Calu3 (cell line): Measurements from ENCODE around the gene EPHA5. TPM values are rescaled to one million over a fixed set of nuclear protein-coding genes. Genes with fewer than 3 reads are reported as not detected.

Source experiments
- BruUV-seq: library from RNA; stranded (reverse); fragments of 400-500 nt; replicated peaks from 2 replicates; lab custom pipeline; 2021; lab: Mats Ljungman, UMichigan
- CTCF ChIA-PET: fragments of 300-600 bp; sonication (Branson Sonifier 250); formaldehyde crosslinking; loops from one replicate; lab custom pipeline; 2022; ENCODE audit warnings: antibody characterized with exemption; lab: Charles Lee
- DNase-seq: peaks from one replicate; pipeline ENCODE4 v3.0.0; 2022
- H3K27ac Mint-ChIP-seq: one replicate; pipeline ENCODE4 v1.8.0; 2022; ENCODE audit warnings: mixed read lengths; ENCODE audit not compliant: unreplicated experiment
- H3K27me3 Mint-ChIP-seq: one replicate; pipeline ENCODE4 v1.8.0; 2022; ENCODE audit warnings: mixed read lengths; ENCODE audit not compliant: unreplicated experiment
- H3K36me3 Mint-ChIP-seq: one replicate; pipeline ENCODE4 v1.8.0; 2022; ENCODE audit warnings: mild to moderate bottlenecking, moderate library complexity, mixed read lengths; ENCODE audit not compliant: insufficient read depth, unreplicated experiment
- H3K4me1 Mint-ChIP-seq: one replicate; pipeline ENCODE4 v1.8.0; 2022; ENCODE audit warnings: mild to moderate bottlenecking, low read depth, mixed read lengths; ENCODE audit not compliant: unreplicated experiment
- H3K4me3 Mint-ChIP-seq: one replicate; pipeline ENCODE4 v1.8.0; 2022; ENCODE audit warnings: mild to moderate bottlenecking, low read depth, moderate library complexity, mixed read lengths; ENCODE audit not compliant: unreplicated experiment
- H3K9me3 Mint-ChIP-seq: one replicate; pipeline ENCODE4 v1.8.0; 2022; ENCODE audit warnings: low read depth, mixed read lengths; ENCODE audit not compliant: unreplicated experiment
- intact Hi-C: fragments of 100-400 bp; cut with micrococcal nuclease; formaldehyde crosslinking; loops from one replicate; pipeline ENCODE4 v1.10.0; 2022; ENCODE audit not compliant: unreplicated experiment
- total RNA-seq: library from RNA; stranded (reverse); gene quantifications from 2 replicates; pipeline ENCODE4 v1.2.3, GENCODE V29; 2022
- TF ChIP-seq, protein P1 (sequence below): fragments of 200-600 bp; IDR thresholded peaks from one replicate; pipeline ENCODE4 v1.8.0; 2022; ENCODE audit warnings: antibody characterized with exemption; ENCODE audit not compliant: unreplicated experiment

Gene EPHA5
- total RNA-seq, 1 experiment from 2014 or later: not detected

- DNase-seq: no peak
- H3K4me1 Mint-ChIP-seq: no peaks in the 10 kb centered on the region
- no TSS peak for BruUV-seq
- intact Hi-C loops: no loop called here
- TF ChIP-seq, protein P1, sequence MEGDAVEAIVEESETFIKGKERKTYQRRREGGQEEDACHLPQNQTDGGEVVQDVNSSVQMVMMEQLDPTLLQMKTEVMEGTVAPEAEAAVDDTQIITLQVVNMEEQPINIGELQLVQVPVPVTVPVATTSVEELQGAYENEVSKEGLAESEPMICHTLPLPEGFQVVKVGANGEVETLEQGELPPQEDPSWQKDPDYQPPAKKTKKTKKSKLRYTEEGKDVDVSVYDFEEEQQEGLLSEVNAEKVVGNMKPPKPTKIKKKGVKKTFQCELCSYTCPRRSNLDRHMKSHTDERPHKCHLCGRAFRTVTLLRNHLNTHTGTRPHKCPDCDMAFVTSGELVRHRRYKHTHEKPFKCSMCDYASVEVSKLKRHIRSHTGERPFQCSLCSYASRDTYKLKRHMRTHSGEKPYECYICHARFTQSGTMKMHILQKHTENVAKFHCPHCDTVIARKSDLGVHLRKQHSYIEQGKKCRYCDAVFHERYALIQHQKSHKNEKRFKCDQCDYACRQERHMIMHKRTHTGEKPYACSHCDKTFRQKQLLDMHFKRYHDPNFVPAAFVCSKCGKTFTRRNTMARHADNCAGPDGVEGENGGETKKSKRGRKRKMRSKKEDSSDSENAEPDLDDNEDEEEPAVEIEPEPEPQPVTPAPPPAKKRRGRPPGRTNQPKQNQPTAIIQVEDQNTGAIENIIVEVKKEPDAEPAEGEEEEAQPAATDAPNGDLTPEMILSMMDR: no peak
- no peak overlapping the region for H3K4me3 Mint-ChIP-seq
- H3K27ac Mint-ChIP-seq: no peak overlapping the region
- H3K9me3 Mint-ChIP-seq: peaks cover 3% of the 10 kb centered on the region
- CTCF ChIA-PET: no interaction called here
- no peaks in the 10 kb centered on the region for H3K27me3 Mint-ChIP-seq
- H3K36me3 Mint-ChIP-seq: no peaks in the 10 kb centered on the region
These were observed 326.9 kb downstream of the EPHA5 start for GRCh38 chr4:65343342-65343741.

- no TSS peak for BruUV-seq
- Mint-ChIP-seq H3K4me3 (no peak overlapping the region), H3K27me3 (no peaks in the 10 kb centered on the region), H3K27ac (no peak overlapping the region), H3K9me3 (no peaks in the 10 kb centered on the region), H3K36me3 (no peaks in the 10 kb centered on the region), H3K4me1 (no peaks in the 10 kb centered on the region)
- intact Hi-C loops: no loop called here
- DNase-seq: no peak
- TF ChIP-seq, protein P1: no peak
- CTCF ChIA-PET: no interaction called here
These were observed 328.7 kb downstream of the EPHA5 start for GRCh38 chr4:65341557-65341956.

DNA sequence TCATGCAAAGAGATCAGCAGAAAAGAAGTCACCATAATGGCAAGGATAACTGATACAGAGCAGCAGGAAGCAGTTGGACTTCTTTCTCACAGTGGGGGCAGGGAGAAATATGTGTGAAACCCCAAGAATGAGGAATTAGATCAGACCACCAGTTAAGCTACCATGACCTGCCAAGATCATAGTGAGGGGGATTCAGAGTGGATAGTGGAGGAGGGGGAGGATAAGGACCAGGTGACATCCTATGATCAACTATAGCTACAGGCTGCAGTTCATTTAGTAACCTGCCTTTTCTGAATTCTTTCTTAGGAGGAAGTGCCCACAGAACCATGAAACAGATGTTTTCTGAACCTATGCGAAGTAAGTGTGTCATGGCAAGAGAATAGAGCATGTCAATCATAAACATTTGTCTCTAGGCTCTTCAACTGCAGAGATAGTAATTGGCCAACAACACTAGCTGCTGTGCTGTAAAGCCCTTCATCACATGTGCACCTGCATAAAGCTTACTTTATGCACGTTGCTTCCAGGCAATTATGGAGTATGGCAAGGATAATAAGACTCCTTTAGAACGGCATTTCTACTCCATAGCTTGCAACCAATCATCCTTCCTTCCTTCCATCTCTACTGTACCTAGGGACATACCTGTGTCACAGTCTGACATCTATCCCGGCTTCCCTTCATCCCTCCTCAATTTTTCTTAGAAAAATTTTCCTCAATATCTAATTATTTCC, 329.7 kb downstream of the EPHA5 start:
- CTCF ChIA-PET: interaction anchor here (0.6 kb wide), 1 partner anchor 380 kb away, joined by 5 read pairs; no protein-coding TSS in a partner anchor
- no peaks in the 10 kb centered on the region for H3K4me1 Mint-ChIP-seq
- no peaks in the 10 kb centered on the region for H3K36me3 Mint-ChIP-seq
- H3K27ac Mint-ChIP-seq: no peak overlapping the region
- no TSS peak for BruUV-seq
- no peak for DNase-seq
- H3K9me3 Mint-ChIP-seq: no peaks in the 10 kb centered on the region
- intact Hi-C loops: no loop called here
- TF ChIP-seq, protein P1: no peak
- no peaks in the 10 kb centered on the region for H3K27me3 Mint-ChIP-seq
- no peak overlapping the region for H3K4me3 Mint-ChIP-seq

DNA sequence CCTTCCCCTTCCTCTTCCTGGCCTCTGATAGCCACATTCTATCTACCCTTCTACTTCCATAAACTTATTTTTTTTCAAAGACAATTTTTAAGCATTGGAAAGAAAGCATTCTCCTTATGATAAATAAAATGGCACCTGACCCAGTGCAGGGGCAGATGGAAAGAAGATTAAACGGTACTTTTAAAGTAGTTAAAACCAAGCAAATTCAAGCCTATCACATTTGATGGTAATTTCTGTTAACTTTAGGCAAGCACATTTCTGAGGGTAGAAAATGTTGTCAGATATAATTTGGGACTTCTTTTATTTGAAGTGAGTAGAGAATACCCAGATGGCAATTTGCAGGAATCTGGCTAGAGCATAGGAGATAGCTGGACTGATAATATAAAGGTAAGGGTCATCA, 332.9 kb downstream of the EPHA5 start:
- H3K4me3 Mint-ChIP-seq: no peak overlapping the region
- H3K4me1 Mint-ChIP-seq: no peaks in the 10 kb centered on the region
- H3K9me3 Mint-ChIP-seq: no peaks in the 10 kb centered on the region
- DNase-seq: no peak
- TF ChIP-seq, protein P1: no peak
- no peaks in the 10 kb centered on the region for H3K36me3 Mint-ChIP-seq
- no TSS peak for BruUV-seq
- no peaks in the 10 kb centered on the region for H3K27me3 Mint-ChIP-seq
- CTCF ChIA-PET: no interaction called here
- intact Hi-C loops: no loop called here
- no peak overlapping the region for H3K27ac Mint-ChIP-seq
